ENCODE measurements around the gene DRD5. TPM values are rescaled to one million over a fixed set of nuclear protein-coding genes. Genes with fewer than 3 reads are reported as not detected.

DRD5 gene
- total RNA-seq, 4 donors from 2014 or later = not detected

DNA sequence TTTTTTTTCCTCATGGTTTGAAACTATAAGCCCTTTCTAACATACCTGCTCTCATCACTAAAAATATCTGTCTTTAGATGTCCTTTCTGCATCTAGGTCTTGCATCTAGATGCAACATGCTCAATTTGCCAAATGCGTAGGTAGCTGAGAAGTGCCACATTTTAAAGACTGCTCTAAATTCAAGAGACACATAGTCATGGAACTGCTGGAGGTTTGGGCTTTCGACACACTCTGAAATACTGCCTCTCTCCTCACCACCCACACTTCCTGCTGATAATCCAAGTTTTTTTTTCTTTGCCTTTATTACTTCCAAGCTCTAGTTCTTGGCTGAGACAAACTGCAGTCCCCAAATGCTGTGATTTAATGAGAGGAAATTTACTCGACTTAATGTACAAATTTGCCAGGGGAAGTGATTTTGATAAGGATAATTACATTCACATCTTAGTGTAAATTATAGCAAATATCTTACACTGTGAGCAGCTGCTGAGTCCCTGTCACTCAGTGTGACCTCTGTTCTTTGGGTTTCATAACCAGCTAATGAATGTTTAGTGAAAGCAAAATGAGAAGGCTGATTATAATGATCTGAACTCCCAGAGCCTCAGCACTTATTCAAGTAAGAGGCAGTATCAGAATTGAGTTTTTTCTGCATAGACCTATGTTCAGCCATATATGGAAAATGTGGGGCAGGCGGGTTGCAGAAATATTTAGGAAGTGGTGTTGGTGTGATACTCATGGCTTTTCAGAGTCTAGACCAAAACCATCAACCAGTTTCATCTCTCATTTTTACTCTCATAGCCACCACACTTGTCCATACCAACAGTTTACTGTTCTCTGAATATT, 31.3 kb downstream of the DRD5 start:
- in situ Hi-C loops (cut with MboI; ENCODE audit: low sequenced_read_pairs in 4 of 4) (no loop called here), intact Hi-C loops (cut with DNase I; ENCODE audit: low total_unique reads) (no loop called here)
- H3K27me3 ChIP-seq = no peaks in the 10 kb centered on the region
- H3K27ac ChIP-seq = no peak overlapping the region
- H3K4me1 ChIP-seq = no peaks in the 10 kb centered on the region
- TF ChIP-seq, protein P1, sequence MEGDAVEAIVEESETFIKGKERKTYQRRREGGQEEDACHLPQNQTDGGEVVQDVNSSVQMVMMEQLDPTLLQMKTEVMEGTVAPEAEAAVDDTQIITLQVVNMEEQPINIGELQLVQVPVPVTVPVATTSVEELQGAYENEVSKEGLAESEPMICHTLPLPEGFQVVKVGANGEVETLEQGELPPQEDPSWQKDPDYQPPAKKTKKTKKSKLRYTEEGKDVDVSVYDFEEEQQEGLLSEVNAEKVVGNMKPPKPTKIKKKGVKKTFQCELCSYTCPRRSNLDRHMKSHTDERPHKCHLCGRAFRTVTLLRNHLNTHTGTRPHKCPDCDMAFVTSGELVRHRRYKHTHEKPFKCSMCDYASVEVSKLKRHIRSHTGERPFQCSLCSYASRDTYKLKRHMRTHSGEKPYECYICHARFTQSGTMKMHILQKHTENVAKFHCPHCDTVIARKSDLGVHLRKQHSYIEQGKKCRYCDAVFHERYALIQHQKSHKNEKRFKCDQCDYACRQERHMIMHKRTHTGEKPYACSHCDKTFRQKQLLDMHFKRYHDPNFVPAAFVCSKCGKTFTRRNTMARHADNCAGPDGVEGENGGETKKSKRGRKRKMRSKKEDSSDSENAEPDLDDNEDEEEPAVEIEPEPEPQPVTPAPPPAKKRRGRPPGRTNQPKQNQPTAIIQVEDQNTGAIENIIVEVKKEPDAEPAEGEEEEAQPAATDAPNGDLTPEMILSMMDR (IDR thresholded peaks at IDR 0.05 in 4 of 5, conservative IDR thresholded peaks at IDR 0.05 in 1 of 5) = no peak
- TF ChIP-seq POLR2A (IDR thresholded peaks at IDR 0.05) = no peak
- no peak for ATAC-seq
- no peak overlapping the region for H3K4me3 ChIP-seq
- no peak for DNase-seq
- H3K9me3 ChIP-seq = no peaks in the 10 kb centered on the region
- H3K36me3 ChIP-seq = no peaks in the 10 kb centered on the region

DNA sequence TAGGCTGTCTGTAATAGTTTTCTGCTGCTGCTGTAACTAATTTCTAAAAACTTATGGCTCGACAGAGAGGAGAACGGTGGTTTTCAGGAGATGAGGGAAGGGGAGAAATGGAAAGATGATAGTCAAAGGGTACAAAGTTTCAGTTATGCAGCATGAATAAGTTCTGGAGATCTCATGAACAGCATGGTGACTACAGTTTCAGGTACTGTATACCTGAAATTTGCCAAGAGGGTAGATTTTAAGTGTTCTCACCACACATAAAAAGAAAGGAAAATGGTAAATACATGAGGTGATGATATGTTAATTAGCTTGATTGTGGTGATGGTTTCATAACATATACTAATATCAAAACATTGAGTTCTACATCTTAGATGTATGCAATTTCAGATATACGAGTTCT, 34.9 kb downstream of the DRD5 start:
- intact Hi-C loops (cut with DNase I; ENCODE audit: low total_unique reads) = no loop called here
- no peaks in the 10 kb centered on the region for H3K9me3 ChIP-seq
- no peaks in the 10 kb centered on the region for H3K36me3 ChIP-seq
- TF ChIP-seq POLR2A (IDR thresholded peaks at IDR 0.05) = no peak
- TF ChIP-seq, protein P1 (IDR thresholded peaks at IDR 0.05 in 4 of 5, conservative IDR thresholded peaks at IDR 0.05 in 1 of 5) = no peak
- no peak overlapping the region for H3K27ac ChIP-seq
- H3K4me3 ChIP-seq = no peak overlapping the region
- ATAC-seq (no peak), DNase-seq (no peak)
- no peaks in the 10 kb centered on the region for H3K4me1 ChIP-seq
- in situ Hi-C loops (cut with MboI; ENCODE audit: low sequenced_read_pairs in 4 of 4) = no loop called here
- no peaks in the 10 kb centered on the region for H3K27me3 ChIP-seq

DNA sequence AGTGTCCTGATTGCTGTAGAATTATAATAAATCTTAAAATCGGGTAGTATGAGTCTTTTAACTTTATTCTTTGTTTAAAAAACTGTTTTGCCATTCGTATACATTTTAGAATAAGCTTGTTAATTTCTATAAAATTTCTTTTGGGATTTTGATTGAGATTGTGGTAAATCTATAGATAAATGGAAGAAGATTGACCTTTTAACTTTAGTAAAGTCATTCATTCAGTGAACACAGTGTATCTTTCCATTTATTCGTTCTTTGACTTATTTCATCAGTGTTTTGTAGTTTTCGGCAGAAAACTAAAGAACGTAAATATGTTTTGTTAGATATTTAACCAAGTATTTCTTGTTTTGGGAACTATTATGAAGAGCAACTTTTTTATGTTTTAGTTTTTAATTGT, 38.9 kb downstream of the DRD5 start:
- Histone ChIP-seq H3K27ac (no peak overlapping the region), H3K27me3 (no peaks in the 10 kb centered on the region), H3K4me1 (no peaks in the 10 kb centered on the region), H3K36me3 (no peaks in the 10 kb centered on the region), H3K9me3 (no peaks in the 10 kb centered on the region), H3K4me3 (no peak overlapping the region)
- intact Hi-C loops (cut with DNase I; ENCODE audit: low total_unique reads) = no loop called here
- in situ Hi-C loops (cut with MboI; ENCODE audit: low sequenced_read_pairs in 4 of 4) = no loop called here
- DNase-seq = no peak
- TF ChIP-seq, protein P1 (IDR thresholded peaks at IDR 0.05 in 4 of 5, conservative IDR thresholded peaks at IDR 0.05 in 1 of 5) = no peak
- TF ChIP-seq POLR2A (IDR thresholded peaks at IDR 0.05) = no peak
- no peak for ATAC-seq

DNA sequence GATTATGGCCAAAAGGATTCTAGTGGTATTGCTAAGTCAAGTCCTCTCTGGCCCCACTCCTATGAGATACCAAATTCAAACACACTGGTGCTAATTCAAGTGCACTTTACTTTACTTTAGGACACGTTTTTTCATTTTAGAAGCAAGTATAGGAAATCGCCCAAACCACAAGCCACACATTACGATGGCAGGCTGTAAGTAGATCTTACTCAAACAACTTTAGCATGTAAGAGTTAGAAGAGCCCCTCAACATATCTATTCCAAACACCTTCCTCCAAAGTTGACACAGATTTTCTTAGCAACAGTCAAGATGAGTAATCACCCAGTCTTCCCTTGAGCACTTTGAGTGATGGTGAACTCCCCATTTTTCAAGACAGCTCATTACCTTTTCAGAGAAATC, 43.6 kb downstream of the DRD5 start:
- H3K36me3 ChIP-seq = no peaks in the 10 kb centered on the region
- H3K9me3 ChIP-seq = no peaks in the 10 kb centered on the region
- no peak overlapping the region for H3K4me3 ChIP-seq
- ATAC-seq (no peak), DNase-seq (no peak)
- H3K27ac ChIP-seq = no peak overlapping the region
- in situ Hi-C loops (cut with MboI; ENCODE audit: low sequenced_read_pairs in 4 of 4) = no loop called here
- no peaks in the 10 kb centered on the region for H3K27me3 ChIP-seq
- no peaks in the 10 kb centered on the region for H3K4me1 ChIP-seq
- intact Hi-C loops (cut with DNase I; ENCODE audit: low total_unique reads) = no loop called here
- TF ChIP-seq, protein P1 (IDR thresholded peaks at IDR 0.05 in 4 of 5, conservative IDR thresholded peaks at IDR 0.05 in 1 of 5) = no peak
- TF ChIP-seq POLR2A (IDR thresholded peaks at IDR 0.05) = no peak

Data from gastrocnemius medialis (tissue), 4 donors.